Stimulated activated CD8-positive, alpha-beta memory T cell treated with anti-CD3 and anti-CD28 coated beads, Interleukin-15, amount 100 ng/mL, for 24 hours (primary cell): Measurements from ENCODE around the gene PDXK.

ENCODE experiments used
- DNase-seq: peaks from one replicate; pipeline ENCODE4 v3.0.0-alpha.2; 2020; ENCODE audit warnings: low read depth

The PDXK gene

DNA sequence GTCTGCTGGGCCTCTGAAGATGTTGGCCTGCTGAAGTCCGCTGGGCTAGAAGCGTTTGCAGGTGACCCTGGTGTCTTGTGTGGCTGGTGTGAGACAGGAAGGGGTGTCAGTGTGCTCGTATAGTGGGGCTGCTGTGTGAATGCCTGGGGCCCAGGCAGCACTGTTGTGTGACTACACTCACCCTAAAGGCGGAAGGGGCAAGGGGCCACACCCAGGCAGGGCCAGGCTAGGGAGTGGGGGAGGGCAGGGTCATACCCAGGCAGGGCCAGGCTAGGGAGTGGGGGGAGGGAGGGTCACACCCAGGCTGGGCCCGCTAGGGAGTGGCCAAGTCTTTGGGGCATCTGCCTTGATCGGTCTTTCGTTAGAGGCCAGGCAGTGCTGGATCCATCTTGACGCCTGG, 25.0 kb downstream of the PDXK start:
- no peak for DNase-seq

- no peak for DNase-seq
These were observed 25.8 kb downstream of the PDXK start for GRCh38 chr21:43744725-43745124.

DNA sequence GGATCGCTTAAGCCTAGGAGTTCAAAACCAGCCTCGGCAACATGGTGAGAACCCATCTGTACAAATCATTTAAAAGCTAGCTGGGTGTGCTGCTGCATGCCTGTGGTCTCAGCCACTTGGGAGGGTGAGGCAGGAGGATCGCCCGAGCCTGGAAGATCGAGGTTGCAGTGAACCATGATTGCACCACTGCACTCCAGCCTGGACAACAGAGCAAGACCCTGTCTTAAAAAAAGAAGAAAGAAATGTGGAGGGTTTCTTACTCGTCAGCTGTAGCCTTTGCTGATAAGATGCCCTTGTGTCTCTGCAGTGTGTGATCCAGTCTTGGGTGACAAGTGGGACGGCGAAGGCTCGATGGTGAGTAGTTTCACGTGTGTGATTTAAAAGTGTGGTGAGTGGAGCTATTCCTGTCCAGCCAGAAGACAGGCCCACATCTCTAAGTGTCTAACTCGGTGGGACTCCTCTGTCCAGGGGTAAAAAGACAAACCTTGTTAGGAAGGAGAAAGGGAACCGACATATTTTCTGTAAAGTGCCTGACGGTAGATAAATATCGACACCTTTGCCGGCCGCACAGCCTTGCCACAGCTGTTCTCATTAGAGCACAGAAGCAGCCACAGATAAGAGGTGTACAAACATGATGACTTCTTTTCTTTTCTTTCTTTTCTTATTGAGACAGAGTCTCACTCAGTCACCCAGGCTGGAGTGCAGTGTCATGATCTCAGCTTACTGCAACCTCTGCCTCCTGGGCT, 27.0 kb downstream of the PDXK start:
- DNase-seq = no peak

DNA sequence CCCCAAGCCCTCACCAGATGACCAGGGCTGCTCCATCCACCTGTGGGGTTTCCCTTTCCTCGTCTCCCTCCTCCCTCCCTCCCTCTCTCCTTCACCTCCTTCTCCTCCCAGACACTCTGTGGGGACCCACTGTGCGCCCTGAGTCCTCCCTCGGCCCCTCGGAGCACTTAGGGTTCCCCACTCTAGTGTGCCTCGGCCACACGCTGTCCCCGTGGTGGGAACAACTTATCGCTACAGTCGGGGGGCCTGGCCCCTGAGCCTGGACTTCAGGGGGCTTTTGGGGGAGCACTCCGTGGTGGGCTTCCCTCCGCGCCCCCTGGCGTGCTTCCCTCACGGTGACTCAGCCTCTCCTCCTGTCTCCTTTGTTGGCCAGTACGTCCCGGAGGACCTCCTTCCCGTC, 29.7 kb downstream of the PDXK start:
- no peak for DNase-seq

- DNase-seq = no peak
These were observed 30.8 kb downstream of the PDXK start for GRCh38 chr21:43749651-43750262.

DNA sequence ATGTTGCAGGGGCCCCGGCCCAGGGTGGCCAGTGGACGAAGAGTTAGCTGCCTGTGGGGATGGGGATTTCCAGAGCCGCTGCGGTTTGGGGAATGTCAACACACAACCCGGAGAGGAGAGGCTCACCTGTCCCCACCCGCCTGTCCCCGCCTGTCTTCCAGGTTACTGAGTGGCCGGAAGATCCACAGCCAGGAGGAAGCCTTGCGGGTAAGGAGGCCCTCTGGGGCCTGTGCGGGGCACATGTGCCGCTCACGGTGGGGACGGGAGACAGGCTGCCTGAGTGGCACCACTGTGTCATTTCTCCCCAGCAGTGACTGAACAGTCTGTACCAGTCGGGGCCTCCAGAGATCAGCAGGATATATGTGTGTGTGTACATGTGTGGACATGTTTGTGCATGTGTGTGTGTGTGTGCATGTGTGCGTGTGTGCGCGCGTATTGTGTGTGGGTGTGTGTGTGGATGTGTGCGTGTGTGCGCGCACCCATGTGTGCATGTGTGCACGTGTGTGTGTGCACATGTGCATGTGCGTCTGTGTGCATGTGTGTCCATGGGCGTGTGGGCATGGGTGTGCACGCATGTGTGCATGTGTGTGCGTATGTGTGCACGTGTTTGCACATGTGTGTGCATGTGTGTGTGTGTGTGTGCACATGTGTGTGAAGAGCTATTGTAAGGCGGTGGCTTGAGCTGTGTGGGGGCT, 31.6 kb downstream of the PDXK start:
- no peak for DNase-seq

GRCh38 chr21:43751955-43752591, 33.1 kb downstream of the PDXK start:
- DNase-seq = no peak

DNA sequence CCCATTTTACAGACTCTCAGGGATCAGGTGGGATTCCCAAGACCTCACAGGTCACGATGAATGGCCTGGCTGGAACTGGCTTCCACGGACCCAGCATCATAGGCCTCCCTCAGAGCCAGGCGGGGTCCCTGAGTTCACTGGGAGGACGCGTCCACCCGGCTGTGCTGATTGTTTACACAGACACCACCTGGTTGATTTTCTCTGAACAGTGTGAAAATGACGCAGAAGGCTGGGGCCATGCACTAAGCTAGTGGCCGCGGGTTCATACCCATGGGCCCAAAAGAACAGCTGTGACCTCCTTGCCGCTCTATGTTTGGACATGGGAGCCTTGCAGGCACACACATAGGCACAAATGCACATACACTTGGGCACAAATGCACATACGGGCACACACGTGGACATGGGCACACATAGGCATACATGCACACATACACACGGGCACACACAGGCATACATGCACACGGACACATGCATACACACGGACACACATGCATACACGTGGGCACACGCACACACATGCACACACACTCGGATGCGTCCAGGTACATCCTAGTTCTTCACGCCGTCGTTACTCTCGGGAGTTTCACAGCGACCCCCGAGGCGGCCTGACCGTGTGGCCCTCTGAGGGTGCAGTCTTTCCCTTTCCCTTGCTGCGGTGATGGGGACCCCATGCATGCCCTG, 34.0 kb downstream of the PDXK start:
- DNase-seq = no peak

DNA sequence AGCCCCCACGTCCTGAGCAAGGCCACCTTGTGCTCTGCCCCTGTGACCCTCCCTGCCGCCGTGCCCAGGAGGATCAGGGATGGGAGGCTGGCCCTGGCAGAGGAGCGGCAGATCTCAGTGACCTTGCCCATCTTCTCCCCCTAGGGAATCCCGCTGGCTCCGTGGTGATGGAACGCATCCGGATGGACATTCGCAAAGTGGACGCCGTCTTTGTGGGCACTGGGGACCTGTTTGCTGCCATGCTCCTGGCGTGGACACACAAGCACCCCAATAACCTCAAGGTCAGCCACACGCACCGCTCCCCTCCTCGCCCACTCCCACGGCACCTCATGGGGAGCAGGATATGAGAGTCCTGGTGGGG, 34.5 kb downstream of the PDXK start:
- no peak for DNase-seq

DNA sequence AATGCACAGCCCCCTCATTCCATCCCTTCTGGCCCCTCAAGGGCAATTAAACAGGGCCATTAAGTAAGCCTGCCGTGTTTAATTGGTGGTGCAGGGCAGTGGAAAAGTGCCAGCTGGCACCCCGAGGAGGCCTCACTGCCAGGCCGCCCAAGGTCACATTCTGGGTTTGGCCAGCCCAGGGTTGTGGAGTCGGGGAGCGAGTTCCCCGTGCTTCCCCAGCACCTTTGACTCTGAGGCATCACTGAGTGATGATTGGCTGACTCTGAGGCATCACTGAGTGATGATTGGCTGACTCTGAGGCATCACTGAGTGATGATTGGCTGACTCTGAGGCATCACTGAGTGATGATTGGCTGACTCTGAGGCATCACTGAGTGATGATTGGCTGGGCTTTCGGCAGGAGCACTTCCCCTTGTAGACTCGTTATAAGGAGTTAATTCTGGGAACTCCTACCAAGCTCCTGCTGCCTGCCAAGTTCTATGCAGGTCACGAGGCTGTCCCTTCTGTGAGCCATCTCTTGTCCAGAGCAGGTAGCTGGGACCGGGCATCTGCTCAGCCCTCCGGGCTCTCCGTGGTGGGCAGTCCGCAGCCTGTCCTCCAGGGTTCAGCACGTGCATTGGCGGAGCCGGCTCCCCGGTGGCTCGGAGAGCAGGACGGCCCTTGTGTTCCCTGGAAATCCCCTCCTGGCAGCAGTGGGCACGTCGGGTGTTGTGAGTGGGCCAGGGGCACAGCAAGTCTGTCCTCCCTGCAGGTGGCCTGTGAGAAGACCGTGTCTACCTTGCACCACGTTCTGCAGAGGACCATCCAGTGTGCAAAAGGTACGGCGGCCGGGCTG, 36.2 kb downstream of the PDXK start:
- no peak for DNase-seq

DNA sequence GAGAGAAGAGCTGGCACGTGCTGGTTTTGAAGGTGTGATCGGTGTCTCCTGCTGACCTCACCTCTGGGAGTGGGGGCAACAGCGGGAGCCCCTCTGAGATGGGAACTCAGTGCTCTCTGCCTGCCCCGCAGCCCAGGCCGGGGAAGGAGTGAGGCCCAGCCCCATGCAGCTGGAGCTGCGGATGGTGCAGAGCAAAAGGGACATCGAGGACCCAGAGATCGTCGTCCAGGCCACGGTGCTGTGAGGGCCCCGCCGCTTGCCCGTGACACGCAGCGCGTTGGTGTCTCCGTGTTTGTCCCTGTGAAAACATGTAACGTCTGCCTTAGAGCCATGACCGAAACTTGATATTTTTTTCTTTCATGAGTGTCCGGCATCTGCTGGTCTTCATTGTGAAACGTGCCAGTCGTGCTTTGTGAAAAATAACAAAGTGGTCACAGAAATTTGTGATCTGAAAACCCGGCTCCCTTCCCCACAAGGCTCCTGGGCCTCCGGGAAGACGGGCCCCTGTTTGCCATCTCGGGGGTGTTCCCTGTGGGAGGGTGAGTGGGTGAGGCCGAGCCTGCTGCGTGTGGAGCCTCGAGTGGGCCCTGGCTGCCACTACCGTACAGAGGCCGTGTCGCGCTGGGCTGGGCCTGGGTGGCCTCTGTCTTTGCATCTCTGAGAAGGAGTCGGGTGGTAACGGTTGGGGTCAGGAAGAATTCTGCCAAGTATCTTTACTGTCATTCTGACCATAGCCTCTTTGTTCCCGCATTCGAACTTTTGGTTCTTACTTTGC, 37.1 kb downstream of the PDXK start:
- no peak for DNase-seq

GRCh38 chr21:43757601-43758000, 38.7 kb downstream of the PDXK start:
- DNase-seq = no peak

GRCh38 chr21:43758111-43758641, 39.2 kb downstream of the PDXK start:
- DNase-seq = no peak

DNA sequence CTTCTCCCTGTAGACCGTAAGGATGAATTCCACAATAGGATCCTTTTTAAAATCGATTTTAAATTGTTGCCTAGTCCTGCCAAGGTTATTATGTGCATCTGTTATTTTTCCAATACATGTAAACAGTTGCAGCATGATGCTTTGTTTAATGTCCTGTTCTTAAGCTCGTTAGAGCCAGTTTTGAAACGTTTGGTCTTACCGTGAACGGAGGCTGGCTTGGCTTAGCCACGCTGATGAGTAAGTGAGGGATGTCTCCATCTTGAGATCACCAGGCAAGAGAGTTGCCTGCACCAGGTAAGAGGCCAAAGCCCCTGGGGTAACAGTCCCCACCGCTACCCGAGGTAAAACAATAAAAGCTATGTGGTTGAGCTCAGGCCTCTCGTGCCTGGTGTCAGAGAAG, 39.9 kb downstream of the PDXK start:
- DNase-seq = no peak

DNA sequence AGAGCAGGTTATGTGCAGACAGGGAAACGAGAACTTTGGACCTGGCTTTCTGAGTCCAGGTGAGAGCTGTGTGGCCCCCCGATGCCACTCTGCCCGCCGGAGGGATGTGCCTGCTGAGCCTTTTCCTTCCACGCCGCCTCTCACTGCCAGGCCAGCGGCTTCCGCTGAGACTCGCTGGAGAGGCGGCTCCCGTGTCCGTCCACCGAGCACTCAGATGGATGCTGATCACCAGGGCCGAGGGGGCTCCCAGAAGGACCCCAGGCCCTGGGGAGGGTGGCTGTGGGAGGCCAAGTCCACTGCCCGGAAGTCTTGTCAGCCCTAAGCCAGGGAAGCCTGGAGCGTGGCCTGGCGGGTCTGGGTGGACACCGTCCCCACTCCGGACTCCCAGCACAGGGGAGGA, 40.7 kb downstream of the PDXK start:
- DNase-seq = no peak

DNA sequence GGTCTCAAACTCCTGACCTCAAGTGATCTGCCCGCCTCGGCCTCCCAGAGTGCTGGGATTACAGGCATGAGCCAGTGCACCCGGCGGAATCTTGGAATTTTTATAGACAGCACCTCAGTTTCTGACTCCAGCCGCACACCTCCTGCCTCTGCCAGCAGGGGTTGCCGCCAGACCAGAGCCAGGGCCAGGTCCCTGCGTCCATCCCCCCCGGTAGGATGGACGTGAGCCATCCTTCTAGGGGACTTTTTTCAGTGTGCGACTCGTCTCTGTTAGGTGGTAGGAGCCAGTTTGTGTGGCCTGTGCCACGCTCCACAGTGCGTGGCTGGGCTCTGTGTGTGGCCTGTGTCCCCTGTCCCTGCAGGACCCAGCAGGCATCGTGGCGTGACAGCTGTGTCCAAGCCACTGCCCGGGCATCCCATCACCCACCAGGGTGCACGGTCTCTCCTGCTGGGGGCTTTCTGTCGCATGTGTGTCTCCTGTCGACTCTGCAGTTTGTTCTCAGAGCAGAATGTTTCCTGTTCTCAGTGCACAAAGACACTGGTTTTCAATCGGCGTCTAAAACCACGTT, 41.5 kb downstream of the PDXK start:
- no peak for DNase-seq

GRCh38 chr21:43761886-43762285, 43.0 kb downstream of the PDXK start:
- no peak for DNase-seq

- no peak for DNase-seq
These were observed 43.6 kb downstream of the PDXK start for GRCh38 chr21:43762303-43763128.

GRCh38 chr21:43763901-43764523, 45.1 kb downstream of the PDXK start:
- no peak for DNase-seq
